ENCODE data around the gene ALOX12B. TPM values are rescaled to one million over a fixed set of nuclear protein-coding genes. Genes with fewer than 3 reads are reported as not detected.

The ALOX12B gene
- total RNA-seq, 1 donor from 2014 or later: not detected

DNA sequence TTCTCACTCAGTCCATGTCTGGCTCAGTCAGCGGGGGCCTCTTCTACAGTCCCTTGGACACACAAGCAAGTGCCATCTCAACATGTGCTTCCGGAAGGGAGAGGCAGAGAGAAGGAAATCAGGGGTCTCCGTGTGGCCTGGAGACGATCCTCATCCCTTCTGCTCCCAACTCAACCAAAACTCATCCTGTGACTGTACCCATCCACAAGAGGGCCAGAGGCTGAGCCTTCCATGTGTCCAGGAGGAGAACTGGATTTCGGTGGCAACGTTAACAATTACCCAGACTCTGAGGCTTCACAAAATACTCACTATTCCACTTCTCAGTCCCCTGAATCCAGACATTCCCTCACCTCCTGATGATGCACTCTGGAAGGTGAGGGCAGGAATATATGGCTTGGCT is 7.8 kb upstream of the ALOX12B start:
- Mint-ChIP-seq H3K27ac (no peak overlapping the region), H3K4me3 (no peak overlapping the region), H3K27me3 (peaks cover 53% of the 10 kb centered on the region), H3K36me3 (no peaks in the 10 kb centered on the region), H3K9me3 (no peaks in the 10 kb centered on the region), H3K4me1 (ENCODE audit: unreplicated experiment) (no peaks in the 10 kb centered on the region)
- no peak for DNase-seq (ENCODE audit: extremely low spot score, unreplicated experiment)
- TF ChIP-seq, protein P1, sequence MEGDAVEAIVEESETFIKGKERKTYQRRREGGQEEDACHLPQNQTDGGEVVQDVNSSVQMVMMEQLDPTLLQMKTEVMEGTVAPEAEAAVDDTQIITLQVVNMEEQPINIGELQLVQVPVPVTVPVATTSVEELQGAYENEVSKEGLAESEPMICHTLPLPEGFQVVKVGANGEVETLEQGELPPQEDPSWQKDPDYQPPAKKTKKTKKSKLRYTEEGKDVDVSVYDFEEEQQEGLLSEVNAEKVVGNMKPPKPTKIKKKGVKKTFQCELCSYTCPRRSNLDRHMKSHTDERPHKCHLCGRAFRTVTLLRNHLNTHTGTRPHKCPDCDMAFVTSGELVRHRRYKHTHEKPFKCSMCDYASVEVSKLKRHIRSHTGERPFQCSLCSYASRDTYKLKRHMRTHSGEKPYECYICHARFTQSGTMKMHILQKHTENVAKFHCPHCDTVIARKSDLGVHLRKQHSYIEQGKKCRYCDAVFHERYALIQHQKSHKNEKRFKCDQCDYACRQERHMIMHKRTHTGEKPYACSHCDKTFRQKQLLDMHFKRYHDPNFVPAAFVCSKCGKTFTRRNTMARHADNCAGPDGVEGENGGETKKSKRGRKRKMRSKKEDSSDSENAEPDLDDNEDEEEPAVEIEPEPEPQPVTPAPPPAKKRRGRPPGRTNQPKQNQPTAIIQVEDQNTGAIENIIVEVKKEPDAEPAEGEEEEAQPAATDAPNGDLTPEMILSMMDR (conservative IDR thresholded peaks at IDR 0.05): no peak

DNA sequence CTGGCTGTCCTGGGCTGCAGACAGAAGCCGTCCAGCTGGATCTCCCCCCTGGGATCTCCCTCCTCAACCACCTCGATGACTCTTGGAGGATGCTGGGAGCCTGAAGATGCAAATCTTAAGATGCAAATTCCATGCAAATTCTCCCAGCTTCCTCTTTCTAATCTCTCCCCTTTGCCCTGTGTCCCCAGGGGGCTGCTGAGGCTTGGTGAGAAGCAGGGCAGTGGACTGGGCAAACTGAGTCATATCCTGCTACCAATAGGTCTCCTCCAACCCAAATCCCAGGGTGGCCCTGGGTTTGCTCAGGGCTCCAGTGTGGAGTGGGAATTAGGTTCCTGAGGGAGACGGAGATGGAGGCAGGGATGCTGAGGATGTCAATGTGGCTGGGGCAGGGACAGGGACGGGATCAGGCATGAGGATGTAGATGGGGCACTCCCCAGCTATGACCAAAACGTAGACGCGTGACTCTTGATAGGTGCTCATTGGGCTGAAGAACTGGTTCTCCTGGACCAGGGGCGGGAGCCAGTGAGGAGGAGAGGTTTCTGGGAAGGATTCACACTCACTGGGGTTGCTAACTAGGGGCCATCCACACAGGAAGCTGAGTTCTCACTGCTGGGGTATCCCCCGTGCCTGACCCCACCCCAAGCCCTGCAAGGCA is 3.6 kb upstream of the ALOX12B start:
- Mint-ChIP-seq H3K27ac (no peak overlapping the region), H3K36me3 (no peaks in the 10 kb centered on the region), H3K4me1 (ENCODE audit: unreplicated experiment) (no peaks in the 10 kb centered on the region), H3K4me3 (no peak overlapping the region), H3K9me3 (no peaks in the 10 kb centered on the region), H3K27me3 (peaks cover 71% of the 10 kb centered on the region)
- TF ChIP-seq, protein P1 (conservative IDR thresholded peaks at IDR 0.05): no peak
- DNase-seq (ENCODE audit: extremely low spot score, unreplicated experiment): no peak

DNA sequence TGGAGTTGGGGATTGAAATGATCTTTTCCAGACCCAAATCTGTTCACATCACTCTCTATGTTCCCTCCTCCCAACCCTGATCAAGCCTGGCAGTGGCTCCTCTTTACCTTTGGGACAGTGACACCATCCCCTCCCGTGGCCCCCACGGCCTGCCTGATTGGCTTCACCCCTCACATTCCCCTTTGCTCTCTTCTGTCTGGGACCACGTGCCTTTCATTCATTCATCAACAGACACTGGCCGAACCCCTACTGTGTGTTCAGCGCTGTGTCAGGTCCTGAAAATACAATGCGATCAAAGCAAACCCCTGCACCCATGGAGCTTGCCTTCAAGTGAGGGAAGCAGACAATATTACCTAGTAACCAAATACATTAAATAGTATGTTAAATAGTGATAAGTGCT is 2.2 kb upstream of the ALOX12B start:
- TF ChIP-seq, protein P1 (conservative IDR thresholded peaks at IDR 0.05): no peak
- DNase-seq (ENCODE audit: extremely low spot score, unreplicated experiment): no peak
- no peaks in the 10 kb centered on the region for H3K9me3 Mint-ChIP-seq
- H3K4me1 Mint-ChIP-seq (ENCODE audit: unreplicated experiment): no peaks in the 10 kb centered on the region
- H3K4me3 Mint-ChIP-seq: no peak overlapping the region
- H3K36me3 Mint-ChIP-seq: no peaks in the 10 kb centered on the region
- peaks cover 66% of the 10 kb centered on the region for H3K27me3 Mint-ChIP-seq
- no peak overlapping the region for H3K27ac Mint-ChIP-seq

DNA sequence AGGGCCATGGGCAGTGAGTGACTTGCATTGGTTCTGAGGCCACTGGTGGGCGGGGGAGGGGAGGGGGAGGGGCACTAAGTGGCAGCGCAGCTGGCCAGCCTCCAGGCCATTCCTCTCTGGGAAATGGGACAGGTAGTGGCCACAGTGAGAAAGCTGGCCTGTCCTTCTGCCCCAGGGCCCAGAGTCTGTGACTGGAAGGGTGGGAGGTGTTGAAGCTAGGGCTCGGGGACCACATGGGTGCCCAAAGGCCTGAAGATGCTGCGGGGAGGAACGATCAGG is 375 bp upstream of the ALOX12B start:
- no peak overlapping the region for H3K4me3 Mint-ChIP-seq
- no peaks in the 10 kb centered on the region for H3K36me3 Mint-ChIP-seq
- peaks cover 71% of the 10 kb centered on the region for H3K27me3 Mint-ChIP-seq
- DNase-seq (ENCODE audit: extremely low spot score, unreplicated experiment): no peak
- H3K9me3 Mint-ChIP-seq: no peaks in the 10 kb centered on the region
- TF ChIP-seq, protein P1 (conservative IDR thresholded peaks at IDR 0.05): no peak
- H3K4me1 Mint-ChIP-seq (ENCODE audit: unreplicated experiment): no peaks in the 10 kb centered on the region
- H3K27ac Mint-ChIP-seq: no peak overlapping the region

DNA sequence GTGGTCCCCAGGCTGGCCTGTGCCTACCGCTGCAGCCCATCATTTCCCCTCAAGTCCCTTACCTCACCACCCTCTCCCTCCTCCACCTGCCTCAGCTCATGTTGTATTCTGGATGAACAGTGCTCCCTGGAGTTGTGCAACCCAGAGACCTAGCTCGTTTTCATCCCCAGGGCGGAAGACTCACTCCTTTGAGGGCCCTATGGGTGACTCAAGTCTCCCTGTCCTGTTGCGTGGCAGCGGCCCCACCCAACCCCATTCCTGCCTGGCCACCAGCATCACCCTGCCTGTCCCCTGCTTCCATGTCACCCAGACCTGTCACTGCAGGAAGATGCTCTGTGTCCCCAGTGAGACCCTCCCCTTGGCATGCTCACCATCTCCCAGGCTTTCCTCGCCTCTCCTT is 3.3 kb downstream of the ALOX12B start:
- TF ChIP-seq, protein P1 (conservative IDR thresholded peaks at IDR 0.05): no peak
- H3K4me1 Mint-ChIP-seq (ENCODE audit: unreplicated experiment): no peaks in the 10 kb centered on the region
- no peak overlapping the region for H3K27ac Mint-ChIP-seq
- no peak overlapping the region for H3K4me3 Mint-ChIP-seq
- no peaks in the 10 kb centered on the region for H3K9me3 Mint-ChIP-seq
- no peak for DNase-seq (ENCODE audit: extremely low spot score, unreplicated experiment)
- H3K27me3 Mint-ChIP-seq: peaks cover 73% of the 10 kb centered on the region
- H3K36me3 Mint-ChIP-seq: no peaks in the 10 kb centered on the region

DNA sequence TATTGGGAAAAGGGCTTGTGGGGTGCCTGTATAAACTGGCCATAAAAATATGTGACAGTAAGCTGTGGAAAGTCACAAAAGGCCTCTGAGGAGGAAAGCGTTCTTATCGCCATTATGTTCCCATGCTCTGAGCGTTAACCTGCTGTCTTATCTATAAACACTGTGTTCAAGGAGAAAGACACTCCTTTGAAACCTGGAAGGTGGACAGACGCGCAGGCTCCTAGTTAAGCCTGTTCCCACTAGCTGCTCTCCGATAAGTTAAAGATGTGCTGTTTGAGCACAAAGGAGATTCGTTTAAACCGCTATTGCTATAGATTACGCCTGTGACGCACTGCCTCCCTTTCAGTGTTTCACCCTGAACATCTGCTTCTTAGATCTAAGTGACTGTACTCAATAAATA is 5.2 kb downstream of the ALOX12B start:
- no peak for DNase-seq (ENCODE audit: extremely low spot score, unreplicated experiment)
- TF ChIP-seq, protein P1 (conservative IDR thresholded peaks at IDR 0.05): no peak
- Mint-ChIP-seq H3K4me1 (ENCODE audit: unreplicated experiment) (no peaks in the 10 kb centered on the region), H3K9me3 (no peaks in the 10 kb centered on the region), H3K36me3 (no peaks in the 10 kb centered on the region), H3K4me3 (peak overlapping the region; percentile 30), H3K27me3 (peaks cover 73% of the 10 kb centered on the region), H3K27ac (peak overlapping the region; percentile 80)

Measured in type B pancreatic cell (in vitro differentiated cells).